Spleen (tissue), 11 donors: ENCODE data around the gene PTCD3. TPM values are rescaled to one million over a fixed set of nuclear protein-coding genes. Genes with fewer than 3 reads are reported as not detected.

Experiments
- DNase-seq: peaks from one replicate; pipeline ENCODE4 v3.0.0-alpha.2; 2020
- H3K27ac ChIP-seq, 8 donors: fragments of 200-600 bp; sonication (generic) in 7 of 8; 1 replicate in 4 of 8; 2 replicates in 4 of 8; pipeline versions ENCODE4 v1.5.0 to v1.8.0; 2016 to 2021; ENCODE audit warnings: inconsistent platforms in 4 of 8, mild to moderate bottlenecking in 4 of 8, moderate library complexity in 1 of 8
- H3K27me3 ChIP-seq, 7 donors: fragments of 200-600 bp; sonication (generic) in 6 of 7; replicated peaks in 1 of 7; 1 replicate in 4 of 7; 2 replicates in 3 of 7; pipeline versions ENCODE4 v1.5.0 to v1.8.0; 2016 to 2021; ENCODE audit warnings: inconsistent platforms in 3 of 7, mild to moderate bottlenecking in 1 of 7
- H3K36me3 ChIP-seq, 6 donors: fragments of 200-600 bp; sonication (generic) in 5 of 6; 1 replicate in 4 of 6; 2 replicates in 2 of 6; pipeline versions ENCODE4 v1.5.0 to v1.8.0; 2016 to 2021; ENCODE audit warnings: inconsistent platforms in 2 of 6
- H3K4me1 ChIP-seq, 6 donors: fragments of 200-600 bp; sonication (generic) in 5 of 6; 1 replicate in 3 of 6; 2 replicates in 3 of 6; pipeline versions ENCODE4 v1.5.0 to v1.8.0; 2016 to 2021; ENCODE audit warnings: inconsistent platforms in 3 of 6
- H3K4me3 ChIP-seq, 8 donors: fragments of 200-600 bp; sonication (generic) in 7 of 8; 1 replicate in 4 of 8; 2 replicates in 4 of 8; pipeline versions ENCODE4 v1.5.0 to v1.8.0; 2016 to 2021; ENCODE audit warnings: inconsistent platforms in 4 of 8, mild to moderate bottlenecking in 4 of 8, moderate library complexity in 2 of 8
- H3K9me3 ChIP-seq, 8 donors: fragments of 200-600 bp; sonication (generic) in 7 of 8; 1 replicate in 4 of 8; 2 replicates in 4 of 8; pipeline versions ENCODE4 v1.5.0 to v1.8.0; 2016 to 2021; ENCODE audit warnings: inconsistent platforms in 4 of 8
- POLR2A ChIP-seq, 3 donors: fragments of 450-650 bp; IDR thresholded peaks; one replicate each; pipeline ENCODE4 v1.5.1; 2017; ENCODE audit warnings: antibody characterized with exemption in 3 of 3, mild to moderate bottlenecking in 1 of 3
- POLR2AphosphoS5 ChIP-seq, 3 donors: sonication (generic); formaldehyde crosslinking; IDR thresholded peaks; one replicate each; pipeline ENCODE4 v1.5.1; 2017; ENCODE audit warnings: antibody characterized with exemption in 3 of 3
- WGBS, 5 donors: extraction: QIAGEN DNeasy Blood & Tissue Kit in 3 of 5; methylation state at CpG; one replicate each; pipeline versions ENCODE4 v1.1.5 to v1.1.7; 2013 to 2018; 5-methylcytosine and 5-hydroxymethylcytosine counted together
- intact Hi-C: fragments of 100-400 bp; cut with DNase I; formaldehyde crosslinking; loops from one replicate; pipeline ENCODE4 v1.15.0; 2023; ENCODE audit warnings: low total_unique reads
- polyA plus RNA-seq, 3 donors: library from polyadenylated mRNA; stranded (reverse); fragments of 200-250 nt; gene quantifications; one replicate each; pipeline ENCODE4 v1.2.1, GENCODE V29; 2013
- total RNA-seq, 7 donors: library from RNA; depleted of rRNA in 3 of 7; stranded (reverse); fragments of >200 nt in 3 of 7; fragmentation: NEBNext Ultra II Directional in 4 of 7; extraction: Animal tissue kit (Norgen Biotek cat#: 25700) in 4 of 7; gene quantifications; one replicate each; pipeline versions ENCODE4 v1.1.0 to v1.2.1, GENCODE V29; 2016 to 2021
- TF ChIP-seq, protein P1 (sequence below), 11 experiments: fragments of 200-600 bp in 7 of 11; fragments of 450-650 bp in 4 of 11; sonication (generic) in 4 of 11; IDR thresholded peaks in 8 of 11; conservative IDR thresholded peaks in 3 of 11; 1 replicate in 7 of 11; 2 replicates in 4 of 11; pipeline versions ENCODE4 v1.4.0 to v1.8.0; 2016 to 2021; ENCODE audit warnings: antibody characterized with exemption in 11 of 11, inconsistent platforms in 4 of 11, mild to moderate bottlenecking in 1 of 11
- donor health status: healthy with polysubstance abuse.
- donor health status: DM: no; HTN: no; CAD: no; lungs with moderate emphysema.
- donor health status: DM: no; HTN: no; CAD: no.
- donor health status: Bipolar disorder and iron deficiency.
- donor health status: healthy.
- donor health status: DM: no; HTN: no; CAD: no.
- donor health status: DM: yes; HTN: yes; CAD: no.

Gene PTCD3
- total and polyA plus RNA-seq, 10 donors: 29.8 to 126 (median 98.8) TPM

DNA sequence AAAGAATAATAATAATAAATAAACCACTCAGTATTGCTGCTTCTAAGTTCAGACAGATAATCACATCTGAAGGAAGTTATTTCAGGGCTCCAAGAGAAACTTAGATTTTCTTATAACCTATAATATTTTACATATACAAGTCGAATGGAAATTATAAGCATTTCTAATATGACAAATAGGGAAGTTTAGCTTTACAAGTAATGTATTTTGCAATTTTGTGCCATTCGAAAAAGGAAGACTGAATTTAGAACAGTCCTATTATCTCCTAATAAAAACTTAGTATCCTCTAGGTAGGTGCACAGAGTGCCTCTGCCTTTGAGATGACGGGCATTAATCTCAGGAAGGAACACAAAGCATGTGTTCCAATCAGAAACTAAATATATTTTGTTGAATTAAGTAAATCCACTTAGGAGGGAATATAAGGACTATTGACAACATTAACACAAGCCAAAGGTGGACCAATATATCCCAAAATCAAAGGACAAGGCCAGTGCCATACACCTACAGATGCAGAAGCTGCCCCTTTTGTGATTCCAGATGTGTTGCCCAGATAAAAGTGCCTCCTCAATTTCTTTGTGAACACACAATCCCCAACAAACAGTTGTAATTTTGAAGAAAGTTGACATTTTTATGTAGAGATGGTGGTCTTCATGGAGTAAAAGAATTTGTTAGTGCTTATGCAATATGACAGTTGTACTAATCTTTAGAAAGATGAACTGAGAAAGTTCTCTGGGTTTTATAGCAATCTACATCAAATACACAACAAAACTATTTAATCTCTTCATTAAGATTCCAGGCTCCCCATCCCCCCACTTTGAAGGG, 36.6 kb downstream of the PTCD3 start:
- WGBS, 5 donors: 46 to 84% (median 56%) methylated on average over 3 of the region's 3 CpGs
- no peak for DNase-seq
- Histone ChIP-seq H3K27me3 (no peaks in the 10 kb centered on the region), H3K36me3 (peaks cover 9 to 100% (median 96%) of the 10 kb centered on the region in 6 donors), H3K9me3 (no peaks in the 10 kb centered on the region), H3K27ac (peak overlapping the region in 2 of 8 donors; percentile 15 to 19), H3K4me1 (peaks cover 0 to 17% (median 0%) of the 10 kb centered on the region in 6 donors), H3K4me3 (no peak overlapping the region)
- intact Hi-C loops: no loop called here
- no peak for TF ChIP-seq POLR2A (IDR thresholded peaks at IDR 0.05)
- no peak for TF ChIP-seq POLR2AphosphoS5 (IDR thresholded peaks at IDR 0.05)
- TF ChIP-seq, protein P1, sequence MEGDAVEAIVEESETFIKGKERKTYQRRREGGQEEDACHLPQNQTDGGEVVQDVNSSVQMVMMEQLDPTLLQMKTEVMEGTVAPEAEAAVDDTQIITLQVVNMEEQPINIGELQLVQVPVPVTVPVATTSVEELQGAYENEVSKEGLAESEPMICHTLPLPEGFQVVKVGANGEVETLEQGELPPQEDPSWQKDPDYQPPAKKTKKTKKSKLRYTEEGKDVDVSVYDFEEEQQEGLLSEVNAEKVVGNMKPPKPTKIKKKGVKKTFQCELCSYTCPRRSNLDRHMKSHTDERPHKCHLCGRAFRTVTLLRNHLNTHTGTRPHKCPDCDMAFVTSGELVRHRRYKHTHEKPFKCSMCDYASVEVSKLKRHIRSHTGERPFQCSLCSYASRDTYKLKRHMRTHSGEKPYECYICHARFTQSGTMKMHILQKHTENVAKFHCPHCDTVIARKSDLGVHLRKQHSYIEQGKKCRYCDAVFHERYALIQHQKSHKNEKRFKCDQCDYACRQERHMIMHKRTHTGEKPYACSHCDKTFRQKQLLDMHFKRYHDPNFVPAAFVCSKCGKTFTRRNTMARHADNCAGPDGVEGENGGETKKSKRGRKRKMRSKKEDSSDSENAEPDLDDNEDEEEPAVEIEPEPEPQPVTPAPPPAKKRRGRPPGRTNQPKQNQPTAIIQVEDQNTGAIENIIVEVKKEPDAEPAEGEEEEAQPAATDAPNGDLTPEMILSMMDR (IDR thresholded peaks at IDR 0.05 in 8 of 11, conservative IDR thresholded peaks at IDR 0.05 in 3 of 11): no peak

DNA sequence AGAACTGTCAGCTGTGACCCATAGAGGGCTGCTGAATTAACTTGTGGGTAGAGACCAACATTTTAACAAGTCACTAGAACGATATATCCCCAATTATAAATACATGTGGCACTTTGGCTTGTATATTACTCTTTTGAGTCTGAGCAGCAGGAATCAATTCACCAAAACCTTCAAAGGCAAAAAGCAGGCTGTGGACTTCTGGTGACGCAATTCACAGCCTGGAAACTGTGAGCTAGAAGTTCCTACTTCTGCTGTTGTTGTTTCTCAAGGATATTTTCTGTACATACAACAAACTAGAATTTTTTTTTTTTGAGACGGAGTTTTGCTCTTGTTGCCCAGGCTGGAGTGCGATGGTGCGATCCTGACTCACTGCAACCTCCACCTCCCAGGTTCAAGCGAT, 37.3 kb downstream of the PTCD3 start:
- WGBS, 5 donors: 71 to 94% (median 85%) methylated on average over 6 of the region's 6 CpGs
- Histone ChIP-seq H3K27me3 (no peaks in the 10 kb centered on the region), H3K9me3 (no peaks in the 10 kb centered on the region), H3K4me3 (no peak overlapping the region), H3K4me1 (peaks cover 0 to 17% (median 0%) of the 10 kb centered on the region in 6 donors), H3K36me3 (peaks cover 6 to 100% (median 96%) of the 10 kb centered on the region in 6 donors), H3K27ac (peak overlapping the region in 1 of 8 donors; percentile 15)
- intact Hi-C loops: no loop called here
- no peak for DNase-seq
- no peak for TF ChIP-seq POLR2A (IDR thresholded peaks at IDR 0.05)
- no peak for TF ChIP-seq POLR2AphosphoS5 (IDR thresholded peaks at IDR 0.05)
- TF ChIP-seq, protein P1 (IDR thresholded peaks at IDR 0.05 in 8 of 11, conservative IDR thresholded peaks at IDR 0.05 in 3 of 11): no peak

DNA sequence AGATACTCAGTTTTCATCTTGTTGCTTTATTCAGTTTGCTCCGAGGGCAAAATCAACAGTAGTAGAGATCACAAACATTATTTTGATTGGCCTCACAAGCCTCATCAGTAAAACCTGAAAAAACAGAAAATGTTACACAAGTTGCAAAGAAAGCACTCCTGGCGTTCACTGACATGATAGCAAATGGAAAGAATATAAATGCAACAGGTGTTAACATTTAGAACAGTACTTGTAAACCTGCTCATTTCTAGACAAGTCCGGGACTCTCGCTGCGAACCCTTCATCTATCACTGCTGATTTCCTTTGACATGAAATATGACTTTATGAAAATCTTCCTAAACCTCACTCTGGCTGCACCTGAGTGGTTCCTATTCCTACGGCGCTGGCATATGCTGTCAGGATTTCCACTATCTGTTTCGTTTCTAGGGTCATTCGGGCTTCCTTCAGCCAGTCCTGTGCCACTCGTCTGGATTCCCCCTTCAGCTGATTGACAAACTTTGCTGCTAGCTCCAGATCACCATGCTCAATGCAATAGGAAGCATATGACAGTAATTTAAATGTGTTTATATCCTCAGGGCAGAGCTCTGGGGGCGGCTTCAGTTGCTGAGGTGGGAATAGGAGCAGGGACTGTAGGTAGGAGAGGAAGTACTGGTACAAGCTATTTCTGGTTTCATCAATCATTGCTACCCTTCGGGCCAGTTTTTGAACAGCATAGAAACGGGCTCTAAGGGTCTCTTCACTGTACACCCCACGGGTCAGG, 38.1 kb downstream of the PTCD3 start:
- no peaks in the 10 kb centered on the region for H3K27me3 ChIP-seq
- H3K9me3 ChIP-seq: no peaks in the 10 kb centered on the region
- intact Hi-C loops: no loop called here
- no peak overlapping the region for H3K4me3 ChIP-seq
- no peak for TF ChIP-seq POLR2AphosphoS5 (IDR thresholded peaks at IDR 0.05)
- TF ChIP-seq, protein P1 (IDR thresholded peaks at IDR 0.05 in 8 of 11, conservative IDR thresholded peaks at IDR 0.05 in 3 of 11): no peak
- no peak for TF ChIP-seq POLR2A (IDR thresholded peaks at IDR 0.05)
- no peak overlapping the region for H3K27ac ChIP-seq
- WGBS, 5 donors: 88 to 93% (median 90%) methylated on average over 14 of the region's 14 CpGs
- H3K36me3 ChIP-seq: peaks cover 6 to 100% (median 96%) of the 10 kb centered on the region in 6 donors
- no peak for DNase-seq
- peaks cover 0 to 17% (median 0%) of the 10 kb centered on the region in 6 donors for H3K4me1 ChIP-seq

DNA sequence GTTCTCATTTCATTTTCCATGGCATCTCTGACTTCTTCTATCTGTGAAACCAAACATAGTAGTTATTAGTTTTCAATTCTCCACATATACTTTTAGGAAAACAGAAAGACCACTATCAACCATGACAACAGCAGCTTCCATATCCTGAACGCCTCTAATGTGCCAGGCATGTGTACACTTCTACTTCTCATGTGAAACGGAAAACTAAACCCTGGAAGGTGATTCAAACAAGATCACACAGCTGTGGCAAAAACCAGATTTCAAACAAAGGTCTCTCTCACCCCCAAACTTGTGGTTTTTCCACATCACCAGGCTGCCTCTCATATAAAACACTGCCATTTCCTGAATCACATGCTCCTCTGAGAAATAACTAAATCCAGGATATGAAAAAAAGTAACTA, 41.8 kb downstream of the PTCD3 start:
- DNase-seq: no peak
- intact Hi-C loops: no loop called here
- no peaks in the 10 kb centered on the region for H3K9me3 ChIP-seq
- no peak overlapping the region for H3K27ac ChIP-seq
- H3K27me3 ChIP-seq: no peaks in the 10 kb centered on the region
- TF ChIP-seq, protein P1 (IDR thresholded peaks at IDR 0.05 in 8 of 11, conservative IDR thresholded peaks at IDR 0.05 in 3 of 11): no peak
- TF ChIP-seq POLR2A (IDR thresholded peaks at IDR 0.05) (no peak), POLR2AphosphoS5 (IDR thresholded peaks at IDR 0.05) (no peak)
- H3K4me1 ChIP-seq: peaks cover 0 to 8% (median 0%) of the 10 kb centered on the region in 6 donors
- H3K36me3 ChIP-seq: peaks cover 6 to 100% (median 92%) of the 10 kb centered on the region in 6 donors
- 65 to 81% (median 74%) methylated on average over 2 of the region's 2 CpGs for WGBS, 5 donors
- no peak overlapping the region for H3K4me3 ChIP-seq
